OCI-LY7 (cell line): Measurements from ENCODE around the gene COLEC12. TPM values are rescaled to one million over a fixed set of nuclear protein-coding genes. Genes with fewer than 3 reads are reported as not detected.

Experiments
- BruUV-seq: library from RNA; stranded (reverse); fragments of 400-500 nt; replicated peaks from 2 replicates; lab custom pipeline; 2021; lab: Mats Ljungman, UMichigan
- CTCF ChIA-PET: fragments of 300-600 bp; sonication (Branson Sonifier 250); formaldehyde crosslinking; loops from one replicate; lab custom pipeline; 2022; ENCODE audit warnings: antibody characterized with exemption; ENCODE audit not compliant: unreplicated experiment; lab: Charles Lee
- POLR2A ChIA-PET: fragments of 300-600 bp; sonication (Branson Sonifier 250); formaldehyde crosslinking; loops from one replicate; lab custom pipeline; 2022; ENCODE audit warnings: antibody characterized with exemption; lab: Charles Lee
- DNase-seq: peaks from one replicate; pipeline ENCODE4 v3.0.0-alpha.2; 2015; ENCODE audit warnings: low spot score
- H2AFZ ChIP-seq: fragments of 200-600 bp; sonication (generic), shearing (Covaris generic); 2 replicates; pipeline ENCODE4 v1.6.1; 2014; ENCODE audit warnings: mild to moderate bottlenecking, antibody characterized with exemption, low read length, moderate library complexity
- H3K27ac ChIP-seq: fragments of 200-600 bp; sonication (generic); 2 replicates; pipeline ENCODE4 v1.5.1; 2014; ENCODE audit warnings: mixed run types, low read depth, mild to moderate bottlenecking, moderate library complexity, low read length, inconsistent platforms; ENCODE audit not compliant: poor library complexity, severe bottlenecking
- H3K36me3 ChIP-seq: fragments of 200-600 bp; sonication (generic); 2 replicates; pipeline ENCODE4 v1.6.1; 2014; ENCODE audit warnings: mild to moderate bottlenecking, antibody characterized with exemption, low read length, moderate library complexity, mixed read lengths; ENCODE audit not compliant: insufficient read depth
- H3K4me1 ChIP-seq: fragments of 200-600 bp; sonication (generic); 2 replicates; pipeline ENCODE4 v1.5.1; 2014; ENCODE audit warnings: mild to moderate bottlenecking, low read length; ENCODE audit not compliant: insufficient read depth, poor library complexity, severe bottlenecking
- H3K4me2 ChIP-seq: fragments of 200-600 bp; sonication (generic); 2 replicates; pipeline ENCODE4 v1.6.1; 2014; ENCODE audit warnings: mild to moderate bottlenecking, low read length
- H3K4me3 ChIP-seq: fragments of 200-600 bp; sonication (generic); 2 replicates; pipeline ENCODE4 v1.5.1; 2014; ENCODE audit warnings: mild to moderate bottlenecking, low read depth, low read length; ENCODE audit not compliant: poor library complexity, severe bottlenecking
- H3K79me2 ChIP-seq: fragments of 200-600 bp; sonication (generic); 2 replicates; pipeline ENCODE4 v1.6.1; 2016; ENCODE audit warnings: low read depth, mild to moderate bottlenecking, low read length, moderate library complexity, mixed read lengths; ENCODE audit not compliant: insufficient read depth
- H3K9me2 ChIP-seq: fragments of 200-600 bp; sonication (generic); 2 replicates; pipeline ENCODE4 v1.6.1; 2016; ENCODE audit warnings: mild to moderate bottlenecking, low read length, mixed read lengths; ENCODE audit not compliant: insufficient read depth
- H3K9me3 ChIP-seq: fragments of 200-600 bp; sonication (generic); 2 replicates; pipeline ENCODE4 v1.6.1; 2014; ENCODE audit warnings: mild to moderate bottlenecking, mixed run types, low read length, mixed read lengths
- H4K20me1 ChIP-seq: fragments of 200-600 bp; sonication (generic); 2 replicates; pipeline ENCODE4 v1.6.1; 2014; ENCODE audit warnings: mild to moderate bottlenecking, antibody characterized with exemption, low read length, moderate library complexity, mixed read lengths; ENCODE audit not compliant: insufficient read depth
- EZH2phosphoT487 ChIP-seq: fragments of 200-600 bp; sonication (generic); IDR thresholded peaks from 2 replicates; pipeline ENCODE4 v1.6.1; 2018; ENCODE audit warnings: low read depth, borderline replicate concordance, mild to moderate bottlenecking, mixed run types, antibody characterized with exemption, low read length, moderate library complexity, mixed read lengths
- intact Hi-C: fragments of 100-400 bp; cut with micrococcal nuclease; formaldehyde crosslinking; loops from one replicate; pipeline ENCODE4 v1.10.0; 2022; ENCODE audit not compliant: unreplicated experiment
- total RNA-seq, 2 experiments: library from RNA; depleted of rRNA in 1 of 2; stranded (reverse); fragments of >200 nt in 1 of 2; shearing (Covaris generic) in 1 of 2; gene quantifications; 2 replicates each; pipeline ENCODE4 v1.2.3, GENCODE V29; 2014 to 2022
- TF ChIP-seq, protein P1 (sequence below): fragments of 200-600 bp; sonication (generic); conservative IDR thresholded peaks from 2 replicates; pipeline ENCODE4 v1.5.1; 2014; ENCODE audit warnings: mild to moderate bottlenecking, antibody characterized with exemption, low read length, moderate library complexity, mixed read lengths

Gene COLEC12
- total RNA-seq, 2 experiments from 2014 or later: not detected

DNA sequence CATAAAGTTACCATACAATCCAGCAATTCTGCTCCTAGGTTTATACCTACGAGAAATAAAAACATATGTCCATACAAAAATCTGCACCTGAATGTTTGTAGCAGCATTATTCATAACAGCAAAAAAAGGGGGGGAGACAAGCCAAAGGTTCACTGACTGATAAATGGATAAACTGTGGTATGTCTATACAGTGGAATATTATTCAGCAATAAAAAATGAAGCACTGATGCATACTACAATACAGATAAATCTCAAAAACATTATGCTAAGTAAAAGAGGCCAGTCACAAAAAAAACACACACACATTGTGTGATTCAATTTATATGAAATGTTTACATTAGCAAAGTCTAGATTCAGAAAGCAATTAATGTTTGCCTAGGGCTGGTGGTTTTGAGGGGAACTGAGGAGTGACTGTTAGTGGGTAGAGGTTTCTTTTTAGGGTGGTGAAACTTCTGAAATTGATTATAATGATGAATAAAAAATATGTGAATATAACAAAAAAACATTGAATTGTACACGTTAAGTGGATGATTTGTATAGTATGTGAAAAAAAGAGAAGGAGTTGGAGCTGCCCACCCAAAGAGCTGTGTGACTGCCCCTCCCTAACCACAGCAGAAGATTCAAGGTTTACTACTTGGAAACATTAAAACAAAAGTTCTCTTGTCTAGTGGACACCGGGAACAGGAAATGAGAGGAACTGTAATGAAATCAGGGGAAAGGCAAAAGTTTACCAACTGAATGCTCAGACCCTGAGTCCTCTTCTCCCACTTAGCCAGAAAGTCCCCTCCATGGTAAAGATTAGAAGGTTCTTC is 13.4 kb downstream of the COLEC12 start:
- H2AFZ ChIP-seq: no peak overlapping the region
- H3K36me3 ChIP-seq: no peaks in the 10 kb centered on the region
- POLR2A ChIA-PET: no interaction called here
- H3K9me3 ChIP-seq: no peaks in the 10 kb centered on the region
- H3K27ac ChIP-seq: no peak overlapping the region
- no peak for TF ChIP-seq EZH2phosphoT487
- TF ChIP-seq, protein P1, sequence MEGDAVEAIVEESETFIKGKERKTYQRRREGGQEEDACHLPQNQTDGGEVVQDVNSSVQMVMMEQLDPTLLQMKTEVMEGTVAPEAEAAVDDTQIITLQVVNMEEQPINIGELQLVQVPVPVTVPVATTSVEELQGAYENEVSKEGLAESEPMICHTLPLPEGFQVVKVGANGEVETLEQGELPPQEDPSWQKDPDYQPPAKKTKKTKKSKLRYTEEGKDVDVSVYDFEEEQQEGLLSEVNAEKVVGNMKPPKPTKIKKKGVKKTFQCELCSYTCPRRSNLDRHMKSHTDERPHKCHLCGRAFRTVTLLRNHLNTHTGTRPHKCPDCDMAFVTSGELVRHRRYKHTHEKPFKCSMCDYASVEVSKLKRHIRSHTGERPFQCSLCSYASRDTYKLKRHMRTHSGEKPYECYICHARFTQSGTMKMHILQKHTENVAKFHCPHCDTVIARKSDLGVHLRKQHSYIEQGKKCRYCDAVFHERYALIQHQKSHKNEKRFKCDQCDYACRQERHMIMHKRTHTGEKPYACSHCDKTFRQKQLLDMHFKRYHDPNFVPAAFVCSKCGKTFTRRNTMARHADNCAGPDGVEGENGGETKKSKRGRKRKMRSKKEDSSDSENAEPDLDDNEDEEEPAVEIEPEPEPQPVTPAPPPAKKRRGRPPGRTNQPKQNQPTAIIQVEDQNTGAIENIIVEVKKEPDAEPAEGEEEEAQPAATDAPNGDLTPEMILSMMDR: no peak
- H3K4me1 ChIP-seq: no peaks in the 10 kb centered on the region
- no peaks in the 10 kb centered on the region for H3K9me2 ChIP-seq
- no peaks in the 10 kb centered on the region for H4K20me1 ChIP-seq
- H3K4me2 ChIP-seq: no peak overlapping the region
- no peaks in the 10 kb centered on the region for H3K79me2 ChIP-seq
- CTCF ChIA-PET: no interaction called here
- H3K4me3 ChIP-seq: no peak overlapping the region
- DNase-seq: no peak
- intact Hi-C loops: no loop called here
- BruUV-seq: no TSS peak

- intact Hi-C loops: no loop called here
- ChIA-PET POLR2A (no interaction called here), CTCF (no interaction called here)
- no TSS peak for BruUV-seq
- H3K27ac ChIP-seq: no peak overlapping the region
- H3K36me3 ChIP-seq: no peaks in the 10 kb centered on the region
- no peaks in the 10 kb centered on the region for H3K9me3 ChIP-seq
- H3K4me2 ChIP-seq: no peak overlapping the region
- no peaks in the 10 kb centered on the region for H3K79me2 ChIP-seq
- no peaks in the 10 kb centered on the region for H3K9me2 ChIP-seq
- H3K4me3 ChIP-seq: no peak overlapping the region
- H2AFZ ChIP-seq: no peak overlapping the region
- DNase-seq: no peak
- H3K4me1 ChIP-seq: no peaks in the 10 kb centered on the region
- TF ChIP-seq, protein P1: no peak
- TF ChIP-seq EZH2phosphoT487: no peak
- H4K20me1 ChIP-seq: no peaks in the 10 kb centered on the region
Observed at GRCh38 chr18:484749-485464, 15.6 kb downstream of the COLEC12 start.

DNA sequence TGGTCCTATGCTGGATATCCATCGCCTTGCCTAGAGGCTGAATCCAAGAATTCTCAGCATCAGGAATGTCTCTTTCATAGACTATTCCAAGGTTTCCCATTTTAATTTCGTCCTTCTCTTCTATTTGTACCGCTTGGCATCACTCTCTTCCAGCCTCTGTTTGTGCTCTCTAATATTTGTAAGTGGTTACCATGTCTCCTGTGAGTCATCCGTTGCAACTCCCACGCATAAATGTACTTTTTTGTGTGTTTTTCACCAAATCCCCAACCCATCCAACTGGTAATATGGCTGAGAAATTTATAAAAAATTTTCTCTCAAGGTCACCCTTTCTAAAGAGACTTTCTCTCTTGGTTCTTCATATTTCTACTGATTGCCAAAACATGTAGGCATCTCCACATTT is 21.8 kb downstream of the COLEC12 start:
- Histone ChIP-seq H2AFZ (no peak overlapping the region), H4K20me1 (no peaks in the 10 kb centered on the region), H3K9me3 (no peaks in the 10 kb centered on the region), H3K4me1 (no peaks in the 10 kb centered on the region), H3K4me2 (no peak overlapping the region), H3K79me2 (no peaks in the 10 kb centered on the region), H3K36me3 (no peaks in the 10 kb centered on the region), H3K4me3 (no peak overlapping the region), H3K9me2 (no peaks in the 10 kb centered on the region), H3K27ac (no peak overlapping the region)
- CTCF ChIA-PET: no interaction called here
- POLR2A ChIA-PET: interaction anchor here (0.6 kb wide), 1 partner anchor 122 kb away, joined by 4 read pairs; no protein-coding TSS in a partner anchor
- TF ChIP-seq EZH2phosphoT487: no peak
- TF ChIP-seq, protein P1: no peak
- BruUV-seq: no TSS peak
- intact Hi-C loops: no loop called here
- DNase-seq: no peak
